Adrenal gland (tissue), 5 donors: ENCODE measurements around the gene CMBL.

Experiments used
- POLR2A ChIP-seq, 2 donors: fragments of 450-650 bp; IDR thresholded peaks; one replicate each; pipeline ENCODE4 v1.6.1; 2017; ENCODE audit warnings: antibody characterized with exemption in 2 of 2, mild to moderate bottlenecking in 2 of 2, moderate library complexity in 1 of 2
- TF ChIP-seq, protein P1 (sequence below), 6 experiments: fragments of 450-650 bp in 4 of 6; fragments of 200-600 bp in 2 of 6; sonication (generic) in 1 of 6; IDR thresholded peaks; 1 replicate in 5 of 6; 2 replicates in 1 of 6; pipeline versions ENCODE4 v1.5.1 to v1.8.0; 2016 to 2021; ENCODE audit warnings: antibody characterized with exemption in 6 of 6, mild to moderate bottlenecking in 2 of 6, moderate library complexity in 1 of 6
- donor health status: DM: no; HTN: no; CAD: no.

DNA sequence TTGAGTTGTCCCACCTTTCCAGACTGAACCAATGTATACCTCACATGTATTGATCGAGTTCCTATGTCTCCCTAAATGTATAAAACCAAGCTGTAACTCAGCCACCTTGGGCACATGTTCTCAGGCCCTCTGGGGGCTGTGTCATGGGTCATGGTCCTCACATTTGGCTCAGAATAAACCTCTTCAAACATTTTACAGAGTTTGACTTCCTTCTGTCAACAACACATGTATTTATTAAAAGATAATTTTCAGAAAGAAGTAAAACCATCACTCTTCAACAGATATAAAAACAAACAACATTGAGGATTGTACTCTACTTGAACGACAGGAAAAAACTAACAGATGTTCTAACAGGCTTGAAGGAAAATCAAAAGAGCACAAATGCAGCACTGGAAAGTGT is 4.5 kb downstream of the CMBL start:
- no peak for TF ChIP-seq POLR2A (IDR thresholded peaks at IDR 0.05)
- TF ChIP-seq, protein P1, sequence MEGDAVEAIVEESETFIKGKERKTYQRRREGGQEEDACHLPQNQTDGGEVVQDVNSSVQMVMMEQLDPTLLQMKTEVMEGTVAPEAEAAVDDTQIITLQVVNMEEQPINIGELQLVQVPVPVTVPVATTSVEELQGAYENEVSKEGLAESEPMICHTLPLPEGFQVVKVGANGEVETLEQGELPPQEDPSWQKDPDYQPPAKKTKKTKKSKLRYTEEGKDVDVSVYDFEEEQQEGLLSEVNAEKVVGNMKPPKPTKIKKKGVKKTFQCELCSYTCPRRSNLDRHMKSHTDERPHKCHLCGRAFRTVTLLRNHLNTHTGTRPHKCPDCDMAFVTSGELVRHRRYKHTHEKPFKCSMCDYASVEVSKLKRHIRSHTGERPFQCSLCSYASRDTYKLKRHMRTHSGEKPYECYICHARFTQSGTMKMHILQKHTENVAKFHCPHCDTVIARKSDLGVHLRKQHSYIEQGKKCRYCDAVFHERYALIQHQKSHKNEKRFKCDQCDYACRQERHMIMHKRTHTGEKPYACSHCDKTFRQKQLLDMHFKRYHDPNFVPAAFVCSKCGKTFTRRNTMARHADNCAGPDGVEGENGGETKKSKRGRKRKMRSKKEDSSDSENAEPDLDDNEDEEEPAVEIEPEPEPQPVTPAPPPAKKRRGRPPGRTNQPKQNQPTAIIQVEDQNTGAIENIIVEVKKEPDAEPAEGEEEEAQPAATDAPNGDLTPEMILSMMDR (IDR thresholded peaks at IDR 0.05) = no peak
